ENCODE measurements around the gene SCFD2.

SCFD2 gene

GRCh38 chr4:53088152-53088551 is 277.7 kb downstream of the SCFD2 start:
- no peak for TF ChIP-seq TAF1 (IDR thresholded peaks at IDR 0.05; ENCODE audit: borderline replicate concordance, insufficient read depth, low read length)
- TF ChIP-seq FOXP2 (optimal IDR thresholded peaks at IDR 0.05; ENCODE audit: borderline replicate concordance, extremely low read depth, extremely low read length, insufficient read depth), result no peak

DNA sequence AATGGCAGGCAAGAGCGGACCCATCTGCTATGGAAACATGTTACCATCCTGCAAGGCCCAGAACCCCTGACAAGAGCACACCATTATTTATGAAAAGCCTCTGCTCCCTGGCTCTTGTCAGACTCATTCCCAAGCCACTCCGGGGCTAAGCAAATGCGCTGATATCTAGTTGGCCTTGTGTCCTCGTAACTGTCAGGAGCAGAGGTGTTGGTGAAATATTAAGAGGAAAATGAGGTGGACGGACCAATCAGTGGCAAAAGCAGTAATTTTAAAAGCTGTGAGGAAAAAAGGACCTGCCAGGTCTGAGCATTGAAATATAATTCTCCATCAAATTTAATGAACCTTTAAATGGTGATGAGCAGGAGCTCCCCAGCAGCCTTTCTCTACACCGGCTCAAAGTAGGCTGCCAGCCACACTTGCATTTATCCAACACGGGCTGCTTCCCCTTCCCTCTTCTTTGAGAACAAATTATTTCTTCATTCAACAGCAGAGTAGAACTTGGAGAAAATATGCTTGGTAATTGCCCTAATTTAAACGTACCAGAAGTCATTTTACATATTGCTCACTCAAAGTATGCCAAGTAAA is 289.4 kb downstream of the SCFD2 start:
- TF ChIP-seq SIN3A (IDR thresholded peaks at IDR 0.05; ENCODE audit: borderline replicate concordance, insufficient read depth, low read length), result no peak
- TF ChIP-seq REST (IDR thresholded peaks at IDR 0.05; ENCODE audit: insufficient read depth in 1 of 2, low read depth in 2 of 2, low read length in 2 of 2), result no peak
- no peak for TF ChIP-seq POLR2AphosphoS5 (IDR thresholded peaks at IDR 0.05; ENCODE audit: low read depth, low read length)
- no peak for TF ChIP-seq FOXP2 (optimal IDR thresholded peaks at IDR 0.05; ENCODE audit: borderline replicate concordance, extremely low read depth, extremely low read length, insufficient read depth)
- no peak for TF ChIP-seq TAF1 (IDR thresholded peaks at IDR 0.05; ENCODE audit: borderline replicate concordance, insufficient read depth, low read length)

GRCh38 chr4:53075162-53075785 is 290.6 kb downstream of the SCFD2 start:
- TF ChIP-seq TAF1 (IDR thresholded peaks at IDR 0.05; ENCODE audit: borderline replicate concordance, insufficient read depth, low read length) (no peak), FOXP2 (optimal IDR thresholded peaks at IDR 0.05; ENCODE audit: borderline replicate concordance, extremely low read depth, extremely low read length, insufficient read depth) (no peak), POLR2AphosphoS5 (IDR thresholded peaks at IDR 0.05; ENCODE audit: low read depth, low read length) (no peak), SIN3A (IDR thresholded peaks at IDR 0.05; ENCODE audit: borderline replicate concordance, insufficient read depth, low read length) (no peak), REST (IDR thresholded peaks at IDR 0.05; ENCODE audit: insufficient read depth in 1 of 2, low read depth in 2 of 2, low read length in 2 of 2) (no peak)

DNA sequence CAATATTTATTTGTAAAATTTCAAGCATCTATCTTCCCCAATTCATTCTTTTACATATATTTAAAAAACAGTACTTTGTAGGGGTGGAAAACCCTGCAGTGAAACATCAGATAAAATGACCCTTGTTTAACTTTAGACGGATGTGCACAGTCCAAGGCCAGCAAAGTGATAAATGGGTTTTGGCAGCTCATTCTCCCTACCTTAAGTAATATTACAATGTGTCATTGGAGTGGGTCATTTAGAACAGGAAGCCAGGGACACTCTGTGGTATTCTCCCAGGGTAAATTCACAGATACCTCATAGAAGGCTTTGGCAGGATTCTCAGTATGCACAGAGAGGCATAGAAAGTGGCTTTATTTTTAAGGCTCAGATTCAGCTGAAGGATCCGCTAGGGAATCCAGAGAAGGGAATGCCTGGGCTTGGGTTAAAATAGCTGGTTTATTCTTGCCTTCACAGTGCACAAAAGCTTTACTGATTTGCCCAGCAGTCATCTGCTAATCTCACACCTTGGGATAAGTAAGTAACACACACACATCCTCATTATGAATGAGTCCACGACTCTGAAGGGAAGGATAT is 297.0 kb downstream of the SCFD2 start:
- no peak for TF ChIP-seq POLR2AphosphoS5 (IDR thresholded peaks at IDR 0.05; ENCODE audit: low read depth, low read length)
- no peak for TF ChIP-seq TAF1 (IDR thresholded peaks at IDR 0.05; ENCODE audit: borderline replicate concordance, insufficient read depth, low read length)
- TF ChIP-seq FOXP2 (optimal IDR thresholded peaks at IDR 0.05; ENCODE audit: borderline replicate concordance, extremely low read depth, extremely low read length, insufficient read depth), result no peak
- TF ChIP-seq REST (IDR thresholded peaks at IDR 0.05; ENCODE audit: insufficient read depth in 1 of 2, low read depth in 2 of 2, low read length in 2 of 2), result no peak
- TF ChIP-seq SIN3A (IDR thresholded peaks at IDR 0.05; ENCODE audit: borderline replicate concordance, insufficient read depth, low read length), result no peak

- TF ChIP-seq TAF1 (IDR thresholded peaks at IDR 0.05; ENCODE audit: borderline replicate concordance, insufficient read depth, low read length), result no peak
- TF ChIP-seq FOXP2 (optimal IDR thresholded peaks at IDR 0.05; ENCODE audit: borderline replicate concordance, extremely low read depth, extremely low read length, insufficient read depth), result no peak
- TF ChIP-seq REST (IDR thresholded peaks at IDR 0.05; ENCODE audit: insufficient read depth in 1 of 2, low read depth in 2 of 2, low read length in 2 of 2), result no peak
- no peak for TF ChIP-seq POLR2AphosphoS5 (IDR thresholded peaks at IDR 0.05; ENCODE audit: low read depth, low read length)
- TF ChIP-seq SIN3A (IDR thresholded peaks at IDR 0.05; ENCODE audit: borderline replicate concordance, insufficient read depth, low read length), result no peak
Measured at GRCh38 chr4:53067125-53067802, 298.6 kb downstream of the SCFD2 start.

All from PFSK-1 (cell line).